DND-41 (cell line): ENCODE measurements around the gene MBTD1.

Experiments used
- EZH2 ChIP-seq: IDR thresholded peaks from 3 replicates; pipeline ENCODE4 v1.6.1; 2012; ENCODE audit warnings: borderline replicate concordance, low read depth, mild to moderate bottlenecking, moderate library complexity, low read length, inconsistent platforms; ENCODE audit not compliant: severe bottlenecking
- TF ChIP-seq, protein P1 (sequence below): IDR thresholded peaks from 2 replicates; pipeline ENCODE4 v1.5.1; 2012; ENCODE audit warnings: borderline replicate concordance, low read length, moderate library complexity, mild to moderate bottlenecking; ENCODE audit not compliant: poor library complexity, severe bottlenecking; ENCODE audit errors: extremely low read depth

DNA sequence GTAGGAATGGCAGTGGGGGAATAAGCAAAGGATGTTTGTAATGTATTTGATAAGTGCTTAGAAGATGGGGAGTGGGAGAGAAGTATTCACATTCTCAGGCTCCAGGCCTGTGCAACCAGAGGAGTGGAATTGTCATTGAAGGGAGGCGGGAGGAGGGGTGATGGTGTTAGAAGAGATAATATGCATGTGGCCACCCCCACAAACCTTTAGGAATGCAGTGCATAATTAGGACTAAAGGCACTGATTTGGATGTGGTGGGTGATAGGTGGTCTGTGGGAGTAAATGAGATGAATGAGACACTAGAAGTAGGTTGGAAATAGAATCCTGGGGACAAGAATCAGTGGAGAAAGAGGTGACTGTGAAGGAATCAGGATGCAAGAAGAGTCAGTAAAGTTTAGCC, 27.6 kb upstream of the MBTD1 start:
- TF ChIP-seq, protein P1, sequence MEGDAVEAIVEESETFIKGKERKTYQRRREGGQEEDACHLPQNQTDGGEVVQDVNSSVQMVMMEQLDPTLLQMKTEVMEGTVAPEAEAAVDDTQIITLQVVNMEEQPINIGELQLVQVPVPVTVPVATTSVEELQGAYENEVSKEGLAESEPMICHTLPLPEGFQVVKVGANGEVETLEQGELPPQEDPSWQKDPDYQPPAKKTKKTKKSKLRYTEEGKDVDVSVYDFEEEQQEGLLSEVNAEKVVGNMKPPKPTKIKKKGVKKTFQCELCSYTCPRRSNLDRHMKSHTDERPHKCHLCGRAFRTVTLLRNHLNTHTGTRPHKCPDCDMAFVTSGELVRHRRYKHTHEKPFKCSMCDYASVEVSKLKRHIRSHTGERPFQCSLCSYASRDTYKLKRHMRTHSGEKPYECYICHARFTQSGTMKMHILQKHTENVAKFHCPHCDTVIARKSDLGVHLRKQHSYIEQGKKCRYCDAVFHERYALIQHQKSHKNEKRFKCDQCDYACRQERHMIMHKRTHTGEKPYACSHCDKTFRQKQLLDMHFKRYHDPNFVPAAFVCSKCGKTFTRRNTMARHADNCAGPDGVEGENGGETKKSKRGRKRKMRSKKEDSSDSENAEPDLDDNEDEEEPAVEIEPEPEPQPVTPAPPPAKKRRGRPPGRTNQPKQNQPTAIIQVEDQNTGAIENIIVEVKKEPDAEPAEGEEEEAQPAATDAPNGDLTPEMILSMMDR: no peak
- no peak for TF ChIP-seq EZH2
